Measurements from ENCODE around the gene PRCP.

PRCP gene

DNA sequence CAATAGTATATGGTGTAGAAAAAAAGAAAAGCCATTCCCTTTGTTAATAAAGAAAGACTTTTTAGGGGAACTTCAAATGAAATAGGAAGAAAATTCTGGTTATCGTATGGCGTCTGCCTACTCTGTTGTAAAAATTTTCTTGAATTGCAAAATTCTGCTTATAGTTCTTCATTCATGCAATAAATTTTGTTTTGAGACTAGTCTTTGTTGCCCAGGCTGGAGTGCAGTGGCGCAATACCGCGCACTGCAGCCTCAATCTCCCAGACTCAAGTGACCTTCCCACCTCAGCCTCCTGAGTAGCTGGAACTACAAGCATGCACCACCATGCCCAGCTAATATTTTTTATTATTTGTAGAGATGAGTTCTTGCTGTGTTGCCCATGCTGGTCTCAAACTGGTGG lies 7.1 kb upstream of the PRCP start:
- DNase-seq (ENCODE audit: low spot score), result no peak

DNA sequence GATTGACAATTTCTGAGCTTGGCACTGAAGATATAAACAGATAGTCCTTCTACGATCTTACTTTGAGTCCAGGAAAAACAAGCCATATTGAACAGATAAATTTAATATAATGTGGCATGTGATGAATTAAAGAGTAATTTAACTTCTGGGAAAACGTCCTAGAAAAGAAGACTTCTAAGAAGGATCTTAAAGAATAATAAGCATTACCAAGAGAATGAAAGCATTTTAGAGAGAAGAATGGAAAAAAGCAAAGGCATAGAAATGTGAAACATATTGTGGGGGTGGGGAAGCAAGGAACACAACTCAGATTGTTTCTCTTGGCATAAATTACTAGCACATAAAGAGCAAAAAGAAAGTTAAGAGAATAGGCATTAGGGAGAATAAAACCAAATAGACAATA lies 6.7 kb upstream of the PRCP start:
- DNase-seq (ENCODE audit: low spot score), result no peak

DNA sequence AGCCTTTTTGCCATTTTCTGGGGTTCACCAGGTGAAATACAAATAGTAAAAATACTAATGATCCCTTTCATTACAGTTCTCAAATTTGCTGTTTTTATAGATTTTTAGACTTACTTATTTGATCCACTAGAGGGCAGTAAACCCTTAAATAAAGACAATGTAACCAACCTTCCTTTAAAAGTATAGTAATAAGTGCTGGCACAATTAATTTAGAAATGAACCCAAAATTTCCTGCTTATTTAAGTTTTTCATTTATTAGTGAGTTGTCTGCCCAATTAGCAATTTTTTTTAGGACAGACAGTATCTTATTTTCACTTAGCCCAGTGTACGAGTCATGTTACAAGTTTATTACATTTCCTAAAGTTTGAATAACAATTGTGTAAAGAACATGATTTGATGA lies 6.0 kb upstream of the PRCP start:
- peak; percentile 70 for DNase-seq (ENCODE audit: low spot score)

DNA sequence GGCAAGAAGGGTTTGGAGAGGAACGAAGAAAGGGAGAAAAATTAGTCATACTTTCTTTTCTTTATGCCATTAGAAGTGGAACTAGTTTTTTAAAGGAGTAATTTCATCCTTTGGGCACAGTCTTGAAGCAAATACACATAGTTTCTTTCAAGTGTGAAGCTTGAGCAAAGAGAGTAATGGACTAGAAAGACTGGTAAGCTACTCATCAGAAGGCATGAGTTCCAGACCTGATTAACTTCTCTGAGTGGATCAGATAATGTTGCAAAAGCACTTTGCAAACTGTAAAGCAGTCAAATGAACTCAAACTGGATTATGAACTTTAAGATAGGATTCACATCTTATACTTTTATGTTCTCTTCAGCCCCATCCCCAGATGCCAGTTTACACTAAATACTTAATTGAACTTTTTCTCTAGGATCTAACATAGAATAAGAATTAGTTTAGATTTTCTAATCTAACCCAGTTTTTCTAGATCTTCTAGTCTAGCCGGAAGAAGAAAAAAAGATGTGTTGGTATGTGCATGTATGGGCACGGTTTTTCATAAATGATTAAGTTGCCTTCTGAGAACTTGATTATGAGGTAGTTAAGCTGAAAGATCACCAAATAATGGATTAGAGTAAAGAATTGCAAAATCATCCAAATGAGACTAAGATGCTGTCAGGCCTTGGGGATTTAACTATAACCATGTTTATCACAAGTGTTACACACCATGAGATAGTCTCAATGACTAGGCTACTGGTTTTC lies 3.8 kb upstream of the PRCP start:
- no peak for DNase-seq (ENCODE audit: low spot score)

DNA sequence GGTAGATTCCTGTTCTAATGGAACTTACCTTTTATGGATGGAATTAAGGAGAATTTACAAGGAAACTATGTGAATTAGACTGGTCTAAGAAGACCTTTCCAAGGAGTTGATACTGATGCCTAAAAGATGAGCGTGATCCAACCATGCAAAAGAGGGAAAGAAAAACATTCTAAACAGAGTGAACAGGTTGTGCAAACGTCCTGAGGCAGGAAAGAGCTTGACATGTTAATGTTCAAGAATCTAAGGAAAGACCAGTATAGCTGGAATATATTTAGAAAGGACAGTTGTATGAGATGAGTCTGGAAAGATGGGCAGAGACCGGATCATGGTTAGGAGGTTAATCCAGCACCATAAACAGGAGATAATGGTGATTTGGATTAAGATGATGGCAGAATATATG lies 2.6 kb upstream of the PRCP start:
- DNase-seq (ENCODE audit: low spot score), result no peak

DNA sequence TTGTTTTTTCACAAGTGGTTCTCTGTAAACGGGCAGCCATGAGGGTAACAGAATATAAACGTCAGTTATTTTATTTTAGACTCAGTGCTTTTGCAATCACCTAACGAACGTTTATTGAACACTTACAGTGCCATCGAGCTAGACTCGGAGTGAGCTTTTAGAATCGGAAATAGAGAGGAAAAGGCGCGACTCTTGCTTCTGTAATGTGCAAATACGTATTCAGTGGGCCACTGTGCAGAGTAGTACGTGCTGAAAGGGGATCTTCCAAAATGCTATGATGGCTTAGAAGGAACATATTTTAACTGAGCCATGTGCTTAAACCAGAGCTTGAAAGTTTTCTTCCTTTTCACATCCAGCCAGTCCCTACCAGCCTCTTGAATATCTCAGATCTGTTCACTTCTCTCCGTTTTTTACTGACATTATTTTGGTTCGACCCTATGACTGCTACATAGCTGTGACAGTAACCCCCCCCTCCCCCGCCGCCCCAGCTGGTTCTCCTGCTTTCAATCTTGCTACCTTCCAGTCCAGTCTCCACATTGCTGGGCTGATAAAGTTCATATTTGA lies 1.8 kb upstream of the PRCP start:
- no peak for DNase-seq (ENCODE audit: low spot score)

DNA sequence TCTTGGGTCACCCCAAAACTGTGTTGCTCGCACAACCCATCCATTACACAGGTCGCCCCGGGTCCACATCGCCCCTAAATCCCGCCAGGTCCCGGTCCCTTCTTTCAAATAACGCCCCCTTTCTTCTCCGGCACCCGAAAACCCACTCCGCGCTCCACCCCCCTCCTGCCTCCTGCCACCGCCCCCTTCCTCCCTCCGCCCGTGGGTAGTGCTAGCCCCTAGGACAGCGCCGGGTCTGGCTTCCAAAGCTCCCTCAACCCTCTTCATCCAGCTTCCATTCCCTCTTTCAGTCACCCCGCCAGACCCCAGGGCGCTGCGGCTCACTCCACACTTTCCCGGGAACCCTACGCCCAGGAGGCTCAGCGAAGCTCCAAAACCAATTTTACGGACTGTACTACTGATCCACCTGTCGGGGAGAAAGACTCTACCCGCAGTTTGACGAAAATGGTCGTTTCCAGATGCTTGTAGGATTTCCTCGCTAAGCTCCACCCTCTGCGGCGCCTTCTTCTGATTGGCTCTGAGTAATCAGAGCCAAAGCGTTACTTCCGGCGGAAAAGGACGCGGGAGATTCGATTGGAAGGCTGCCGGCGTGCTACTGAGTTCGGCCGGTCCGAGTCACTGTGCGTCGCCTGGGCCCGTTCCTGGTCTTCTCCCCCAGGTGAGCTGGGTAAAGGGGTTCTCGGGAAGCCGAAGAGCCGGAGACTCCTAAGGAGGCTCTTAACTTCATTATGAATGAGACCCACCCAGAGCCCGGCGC lies 1.1 kb upstream of the PRCP start, which contains the start of gene DDIAS:
Gene DDIAS, plus strand, starts transcription at position 572 of the 757 bp plus-strand sequence. CDS start 13,003 bp downstream, outside the sequence.
- DNase-seq (ENCODE audit: low spot score), result peak; percentile 98

DNA sequence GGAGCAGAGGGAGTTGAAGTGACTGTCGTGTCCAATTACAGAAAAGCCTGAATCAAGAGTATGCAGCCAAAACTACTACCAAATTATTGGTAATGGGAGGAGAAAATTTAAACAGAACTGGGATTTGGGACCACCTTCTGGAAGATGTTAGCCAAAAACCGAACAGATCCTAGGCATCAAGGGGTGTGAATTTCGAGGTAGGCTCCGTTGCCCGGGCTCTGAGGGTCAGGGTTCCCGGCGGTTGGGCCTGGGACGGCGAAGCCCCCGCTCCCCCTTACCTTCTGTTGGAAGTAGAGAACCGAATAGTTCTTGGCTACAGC lies 313 bp downstream of the PRCP start:
- DNase-seq (ENCODE audit: low spot score), result no peak

DNA sequence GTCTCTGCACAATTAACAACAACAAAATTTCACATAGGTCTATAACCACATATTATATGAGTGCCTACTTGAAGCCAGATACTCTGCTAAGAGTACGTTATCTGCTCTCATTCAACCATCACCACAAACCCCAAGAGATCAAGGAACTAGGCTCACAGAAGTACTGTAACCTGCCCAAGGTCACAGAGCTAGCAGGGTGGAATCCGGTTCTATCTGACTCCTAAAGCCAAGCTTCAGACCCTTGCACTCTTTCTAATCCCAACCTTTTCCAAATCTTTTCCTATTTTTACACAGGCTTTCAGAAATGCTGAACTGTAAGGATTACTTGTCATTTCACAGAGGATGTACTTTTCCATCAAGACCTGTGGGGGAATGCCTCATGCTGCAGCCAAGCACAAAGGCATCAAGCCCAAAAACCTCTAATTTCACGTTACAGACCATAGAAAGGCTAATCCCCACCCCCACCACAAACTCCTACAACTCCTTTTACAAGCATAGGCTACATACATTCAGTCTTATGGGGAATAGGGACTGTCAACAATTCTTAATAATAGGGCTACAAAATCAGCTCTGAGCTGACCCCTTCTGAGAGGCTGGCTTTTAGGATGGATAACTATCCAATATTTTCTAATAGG lies 927 bp downstream of the PRCP start:
- no peak for DNase-seq (ENCODE audit: low spot score)

DNA sequence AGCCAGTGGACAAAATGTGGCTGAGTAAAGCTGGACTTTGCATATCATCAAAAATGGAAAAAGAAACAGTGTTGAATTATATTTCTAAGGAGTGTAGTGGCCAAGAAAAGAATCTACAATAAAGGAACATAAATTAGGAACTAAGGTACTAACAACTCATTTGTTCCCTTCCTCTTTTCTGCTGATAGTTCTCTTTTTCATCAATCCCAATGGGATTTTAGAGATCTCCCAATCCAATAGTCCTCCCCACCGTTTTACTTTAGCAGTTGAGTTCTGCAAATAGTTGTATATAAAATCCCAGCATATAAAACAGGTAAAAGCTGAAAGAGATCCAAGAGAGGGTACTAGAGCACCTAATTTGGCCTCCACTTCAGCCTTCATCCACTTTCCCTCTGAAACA lies 2.0 kb downstream of the PRCP start:
- DNase-seq (ENCODE audit: low spot score), result no peak

DNA sequence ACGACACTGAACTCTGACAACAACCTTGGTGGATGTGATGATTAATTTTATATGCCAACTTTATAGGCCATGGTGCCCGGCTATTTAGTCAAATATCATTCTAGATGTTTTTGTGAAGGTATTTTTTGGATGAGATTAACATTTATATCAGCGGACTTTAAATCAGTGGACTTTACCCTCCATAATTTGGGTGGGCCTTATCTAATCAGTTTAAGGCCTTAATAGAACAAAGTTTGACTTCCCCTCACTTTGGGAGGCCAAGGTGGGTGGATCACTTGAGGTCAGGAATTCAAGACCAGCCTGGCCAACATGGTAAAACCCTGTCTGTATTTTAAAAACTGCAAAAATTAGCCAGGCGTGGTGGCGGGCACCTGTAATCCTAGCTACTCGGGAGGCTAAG lies 4.0 kb downstream of the PRCP start:
- DNase-seq (ENCODE audit: low spot score), result no peak

DNA sequence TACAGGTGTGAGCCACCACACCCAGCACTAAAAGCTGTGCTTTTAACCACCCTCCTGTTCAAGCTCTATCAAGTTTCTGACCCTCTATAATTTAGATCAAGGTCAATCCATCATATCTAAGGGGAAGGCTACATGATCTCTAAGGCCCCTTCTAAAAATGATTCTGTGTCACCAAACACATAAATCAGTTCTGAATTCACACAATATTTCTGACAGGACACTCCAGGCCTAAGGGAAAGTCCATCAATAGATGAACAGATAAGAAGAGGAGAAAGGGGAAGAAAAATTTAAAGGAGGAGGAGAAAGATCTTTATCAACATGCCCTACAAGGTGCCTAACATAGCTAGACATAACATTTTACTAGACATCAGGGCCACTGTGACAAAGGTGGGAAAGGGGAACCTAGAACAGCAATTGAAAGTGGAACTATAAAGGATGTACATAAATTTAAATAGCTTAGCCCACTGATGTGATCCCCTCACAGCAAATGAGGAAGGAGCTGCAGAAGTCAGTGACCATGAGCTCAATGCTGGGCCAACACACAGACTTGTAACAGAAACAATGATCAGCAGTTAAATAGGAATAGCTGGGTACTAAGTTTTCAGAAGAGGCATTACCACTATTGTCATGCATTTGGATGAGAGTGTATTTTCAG lies 4.7 kb downstream of the PRCP start:
- no peak for DNase-seq (ENCODE audit: low spot score)

DNA sequence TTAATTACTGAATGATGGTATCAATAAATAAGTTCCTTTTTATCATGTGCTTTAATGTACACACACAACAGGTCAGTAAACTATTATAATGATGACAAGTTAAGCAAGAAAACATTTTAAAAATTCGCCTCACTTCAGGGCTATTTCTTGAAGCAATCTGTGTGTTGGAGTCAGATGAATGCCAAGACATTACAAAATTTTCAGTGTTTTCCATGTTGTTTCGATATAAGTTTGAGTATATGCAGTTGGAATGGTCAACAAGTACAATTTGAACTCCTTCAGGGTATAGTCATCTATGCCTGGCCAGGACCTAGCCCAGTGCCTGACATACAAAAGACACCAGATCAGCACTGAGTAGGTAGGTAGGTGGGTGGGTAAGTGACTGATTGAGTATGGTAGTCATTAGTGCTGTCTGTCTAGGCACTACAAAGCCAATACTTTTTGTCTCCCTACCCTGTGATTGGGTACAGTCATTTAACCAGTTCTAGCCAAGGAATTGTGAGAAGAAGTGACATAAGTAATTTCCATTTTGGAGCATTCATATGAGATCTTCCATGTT lies 7.5 kb downstream of the PRCP start:
- DNase-seq (ENCODE audit: low spot score), result no peak

DNA sequence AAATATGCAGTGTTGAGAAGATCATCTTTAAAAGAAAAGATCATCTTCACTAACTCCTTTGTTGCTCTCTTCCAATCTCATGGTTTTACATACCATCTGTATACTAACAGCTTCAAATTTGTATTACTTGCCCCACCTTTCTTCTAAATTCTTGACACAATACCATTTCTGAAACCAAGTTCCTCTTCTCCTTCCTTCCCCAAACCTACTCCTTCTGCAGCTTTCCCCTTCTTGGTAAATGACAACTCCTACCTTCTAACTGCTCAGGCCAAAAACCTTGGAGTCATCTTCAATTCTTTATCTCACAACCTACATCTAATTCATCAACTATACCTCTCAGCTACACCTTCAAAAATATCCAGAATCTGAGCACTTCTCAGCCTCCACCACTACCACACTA lies 9.3 kb downstream of the PRCP start:
- no peak for DNase-seq (ENCODE audit: low spot score)

DNA sequence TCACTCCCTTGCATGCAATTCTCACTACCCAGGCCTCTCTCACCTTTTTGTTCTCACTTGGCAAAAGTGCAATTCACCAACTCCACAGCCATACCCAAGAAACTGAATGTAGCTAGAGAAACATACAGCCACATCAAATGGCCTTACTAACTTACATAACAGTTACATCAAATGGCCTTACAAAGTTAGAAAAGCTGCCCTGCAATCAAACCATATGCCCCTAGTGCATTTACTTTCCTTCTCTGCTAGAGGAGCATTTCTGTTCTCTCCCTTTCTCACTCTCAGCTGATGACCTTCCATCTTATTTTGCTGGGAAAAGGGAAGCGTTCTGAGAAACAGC lies 10.3 kb downstream of the PRCP start:
- DNase-seq (ENCODE audit: low spot score), result no peak

DNA sequence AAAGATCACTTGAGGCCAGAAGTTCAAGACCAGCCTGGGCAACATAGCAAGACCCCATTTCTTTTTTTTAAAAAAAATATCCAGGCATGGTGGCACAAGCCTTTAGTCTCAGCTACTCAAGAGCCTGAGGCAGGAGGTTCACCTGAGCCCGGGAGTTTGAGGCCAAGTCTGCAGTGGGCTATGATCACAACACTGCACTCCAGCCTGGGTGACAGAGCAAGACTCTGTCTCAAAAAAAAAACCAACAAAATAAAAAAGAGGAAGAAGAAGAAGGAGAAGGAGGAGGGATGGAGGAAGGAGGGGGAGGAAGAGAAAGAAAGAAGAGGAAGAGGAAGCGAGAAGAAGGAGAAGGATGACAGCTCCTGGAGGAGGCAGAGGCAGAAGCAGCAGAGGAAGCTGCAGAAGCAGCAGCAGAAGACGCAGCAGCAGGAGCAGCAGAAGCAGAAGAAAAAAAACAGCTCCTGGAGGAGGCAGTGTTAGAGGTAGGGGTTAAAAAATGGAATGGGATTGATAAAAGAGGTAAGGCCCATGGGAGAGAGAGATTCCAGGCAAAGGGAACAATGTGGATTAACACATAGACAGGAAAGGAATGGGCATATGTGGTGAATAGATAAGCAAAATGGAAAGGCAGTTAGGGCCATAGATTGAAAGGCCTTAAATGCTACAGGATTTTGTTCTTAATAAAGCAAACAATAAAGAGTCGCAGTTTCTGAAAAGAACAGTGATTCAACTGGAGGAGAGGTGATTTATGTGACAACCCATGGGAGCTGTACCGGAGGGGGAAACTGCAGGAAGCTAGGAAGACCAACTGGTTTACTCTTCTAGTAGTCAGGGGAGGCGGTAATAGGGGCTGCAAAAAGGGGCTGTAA lies 10.9 kb downstream of the PRCP start:
- no peak for DNase-seq (ENCODE audit: low spot score)

DNA sequence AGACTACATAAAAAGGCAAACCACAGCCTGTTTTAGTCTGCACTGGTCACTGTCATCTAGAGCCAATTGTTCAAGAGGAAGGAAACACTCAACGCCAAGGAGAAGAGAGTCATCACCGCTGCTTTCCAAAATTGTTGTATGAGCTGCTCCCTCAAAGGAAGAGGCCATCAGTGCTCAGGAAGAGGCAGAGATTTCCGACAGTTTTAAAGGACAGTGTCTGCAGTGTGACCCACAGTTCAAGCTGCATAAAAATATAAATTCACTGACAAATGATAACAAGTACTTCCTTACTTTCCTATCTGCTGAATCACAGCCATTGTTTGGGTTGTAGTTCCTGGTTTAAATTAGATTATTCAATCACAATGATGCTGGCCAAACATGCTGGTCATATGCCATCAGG lies 16.4 kb downstream of the PRCP start:
- peak; percentile 84 for DNase-seq (ENCODE audit: low spot score)

DNA sequence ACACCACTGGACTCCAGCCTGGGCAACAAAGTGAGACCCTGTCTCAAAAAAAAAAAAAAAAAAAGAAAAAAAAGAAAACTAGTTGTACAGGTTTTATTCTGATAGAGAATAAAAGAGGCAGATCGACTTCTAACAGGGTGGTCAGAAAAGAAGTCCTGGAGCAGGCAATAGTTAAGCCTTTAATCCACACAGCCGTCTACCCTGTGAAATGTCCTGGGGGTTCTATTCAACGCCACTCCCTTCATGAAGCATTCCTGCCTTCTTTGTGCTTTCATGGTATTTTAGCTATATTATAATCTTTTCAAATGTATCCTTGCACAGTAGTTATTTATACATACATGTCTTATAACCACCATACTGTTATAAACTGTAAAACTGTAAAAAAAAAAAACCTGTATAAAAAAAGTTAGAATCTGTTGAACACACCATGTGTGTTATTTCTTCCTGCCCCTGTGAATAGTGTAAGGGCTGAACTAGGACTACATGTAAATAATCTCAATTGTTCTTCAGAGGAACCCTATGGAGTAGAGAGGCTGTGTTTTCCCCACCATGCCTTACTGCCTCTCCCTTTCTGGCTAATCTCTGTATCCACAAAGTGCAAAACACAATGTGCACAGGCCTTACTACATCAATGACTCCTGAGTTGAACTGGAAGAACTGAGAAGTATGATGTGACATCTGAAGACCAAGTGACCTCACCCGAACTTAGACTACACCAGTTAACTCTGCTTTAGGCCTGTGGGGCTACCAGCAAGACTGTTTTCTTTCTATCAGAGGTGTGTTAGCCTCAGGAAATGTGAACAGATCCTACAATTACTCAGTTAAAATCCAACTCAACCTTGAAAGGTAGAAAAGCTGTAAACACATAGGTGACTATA lies 25.3 kb downstream of the PRCP start:
- no peak for DNase-seq (ENCODE audit: low spot score)

DNA sequence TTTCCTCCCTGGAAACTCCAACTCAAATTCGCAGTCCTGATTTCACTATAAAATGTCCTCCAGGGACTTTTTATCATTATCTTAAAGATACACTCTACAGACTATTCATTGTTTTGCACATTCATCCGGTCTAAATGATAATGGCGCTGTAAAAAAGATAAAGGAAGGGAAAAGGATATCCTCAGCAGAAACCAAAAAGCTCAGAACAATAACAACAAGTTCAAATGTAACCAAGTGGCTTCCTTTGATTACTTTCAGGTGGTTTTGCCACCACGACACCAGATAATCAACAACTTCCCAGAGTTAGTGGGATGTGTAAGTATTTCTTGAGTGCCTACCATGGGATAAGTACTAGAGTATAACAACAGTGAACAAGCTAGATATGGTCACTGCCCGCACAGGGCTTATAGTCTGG lies 26.3 kb downstream of the PRCP start:
- no peak for DNase-seq (ENCODE audit: low spot score)
